ENCODE results near the gene TULP3.

The TULP3 gene

DNA sequence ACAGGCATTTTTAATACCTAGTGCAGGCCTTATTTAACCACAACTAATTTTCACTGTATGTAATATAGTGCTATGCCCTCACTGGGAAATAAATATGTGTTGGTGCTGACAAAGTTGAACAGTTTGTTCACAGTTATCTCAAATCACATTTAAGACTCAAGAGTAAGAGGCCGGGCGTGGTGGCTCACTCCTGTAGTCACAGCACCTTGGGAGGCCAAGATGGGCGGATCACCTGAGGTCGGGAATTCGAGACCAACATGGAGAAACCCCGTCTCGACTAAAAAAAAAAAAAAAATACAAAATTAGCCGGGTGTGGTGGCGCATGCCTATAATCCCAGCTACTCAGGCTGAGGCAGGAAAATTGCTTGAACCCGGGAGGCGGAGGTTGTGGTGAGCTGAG is 45.6 kb downstream of the TULP3 start:
- no peak for DNase-seq

DNA sequence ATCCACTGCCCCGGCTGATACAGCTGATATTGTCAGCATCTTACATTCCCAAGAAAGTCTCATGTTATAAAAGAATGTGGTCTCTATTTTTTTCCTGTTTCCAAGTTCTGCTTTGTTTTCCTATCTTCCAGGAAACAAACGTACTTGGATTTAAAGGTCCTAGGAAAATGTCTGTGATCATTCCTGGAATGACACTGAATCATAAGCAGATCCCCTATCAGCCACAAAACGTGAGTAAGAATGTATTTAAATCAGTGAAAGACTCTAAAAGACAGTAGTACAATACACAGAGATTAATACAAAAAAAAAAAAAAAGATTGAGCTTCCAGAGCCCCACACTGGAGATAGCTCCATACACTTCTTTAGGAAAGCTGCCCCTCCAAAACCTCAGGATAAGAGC is 46.8 kb downstream of the TULP3 start:
- no peak for DNase-seq

DNA sequence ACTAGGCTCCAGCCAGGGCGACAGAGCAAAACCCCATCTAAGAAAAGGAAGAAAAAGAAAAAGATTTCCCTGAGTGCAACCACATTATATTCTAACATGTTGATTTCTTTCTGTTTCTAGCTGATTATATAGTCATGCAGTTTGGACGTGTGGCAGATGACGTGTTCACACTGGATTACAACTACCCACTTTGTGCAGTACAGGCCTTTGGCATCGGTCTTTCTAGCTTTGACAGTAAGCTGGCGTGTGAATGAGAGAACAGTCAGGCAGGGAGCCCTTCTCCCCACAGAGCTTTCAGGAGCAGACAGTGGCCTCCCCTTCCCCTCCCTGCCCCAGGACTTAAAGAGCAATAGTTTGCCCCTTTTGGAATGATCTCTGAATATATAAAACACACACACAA is 48.5 kb downstream of the TULP3 start:
- no peak for DNase-seq

DNA sequence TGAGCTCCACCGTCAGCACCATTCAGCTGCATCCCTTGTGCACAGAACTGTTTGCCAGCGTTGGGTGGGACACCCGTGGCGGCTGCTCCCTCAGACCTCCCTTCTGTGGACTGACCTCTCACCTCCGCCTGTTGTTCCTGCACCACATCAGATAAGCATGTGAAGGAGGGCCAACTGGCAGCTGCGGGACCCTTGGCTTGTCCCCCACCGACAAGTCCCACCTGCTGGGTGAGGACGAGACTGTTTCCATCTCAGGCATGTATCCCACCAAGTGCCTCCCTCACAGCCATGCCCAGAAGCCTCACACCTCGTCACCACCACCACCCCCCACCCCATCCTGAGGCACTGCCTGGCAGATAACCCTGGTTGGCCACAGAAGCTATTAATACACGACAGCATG is 49.9 kb downstream of the TULP3 start:
- DNase-seq: no peak

DNA sequence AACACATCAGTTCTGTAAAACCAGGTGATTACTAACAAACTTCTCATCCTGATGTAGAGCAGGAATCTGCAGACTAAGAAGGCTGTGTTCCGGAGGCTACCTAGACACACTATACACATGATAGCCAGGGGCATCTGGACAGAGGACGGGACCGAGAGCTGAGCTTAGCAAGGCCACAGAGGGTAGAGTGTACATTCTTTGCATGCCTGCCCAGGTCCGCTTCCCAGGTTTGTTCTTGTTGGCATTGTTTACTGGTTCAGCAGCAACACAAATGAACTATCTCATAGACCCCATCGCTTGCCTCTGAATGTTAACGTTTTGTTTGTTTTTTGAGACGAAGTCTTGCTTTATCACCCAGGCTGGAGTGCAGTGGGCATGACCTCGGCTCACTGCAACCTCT is 50.8 kb downstream of the TULP3 start:
- no peak for DNase-seq

DNA sequence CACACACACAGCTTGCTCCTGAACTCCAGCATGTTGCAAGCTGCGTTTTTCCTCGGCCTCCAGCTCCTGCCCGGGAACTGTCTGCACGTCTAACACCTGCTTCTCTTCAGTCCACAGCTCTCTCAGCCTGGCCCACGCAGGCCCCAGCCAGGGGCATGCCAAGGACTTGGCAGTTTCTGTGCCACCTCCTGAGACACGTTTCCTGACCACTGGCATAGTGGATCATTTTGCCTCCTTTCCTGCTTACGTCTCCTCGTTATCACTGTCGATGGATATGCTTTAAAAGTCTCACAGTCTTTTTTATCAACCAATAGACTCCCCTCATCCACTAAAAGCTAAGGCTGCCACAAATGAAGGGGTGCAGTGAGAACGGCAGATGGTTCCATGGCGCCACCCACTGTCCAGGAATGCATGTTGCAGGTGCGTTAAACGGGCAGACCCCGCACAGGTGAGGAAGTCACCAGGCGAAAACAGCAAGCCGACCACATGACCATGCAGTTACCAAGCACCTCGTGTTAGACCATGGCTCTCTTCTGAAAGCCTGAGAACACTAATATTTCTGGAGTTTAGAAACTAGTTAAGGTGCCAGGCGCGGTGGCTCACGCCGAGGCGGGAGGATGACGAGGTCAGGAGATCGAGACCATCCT is 53.8 kb downstream of the TULP3 start:
- peak; percentile 19 for DNase-seq

DNA sequence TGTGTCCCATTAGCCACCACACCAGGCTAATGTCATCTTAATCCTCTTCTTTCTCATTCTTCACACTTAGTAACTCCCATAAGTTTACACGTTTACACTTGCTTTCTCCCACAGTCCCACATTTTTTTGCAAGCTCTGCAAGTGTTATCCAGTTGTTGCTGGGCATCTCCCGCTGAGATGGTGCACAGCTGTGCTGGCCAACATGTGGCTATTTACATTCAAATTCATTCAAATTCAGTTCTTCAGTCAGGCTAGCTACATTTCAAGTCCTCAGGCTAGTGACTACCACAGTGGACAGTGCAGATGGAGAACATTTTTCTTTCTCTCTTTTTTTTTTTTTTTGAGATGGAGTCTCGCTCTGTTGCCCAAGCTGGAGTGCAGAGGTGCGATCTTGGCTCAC is 58.7 kb downstream of the TULP3 start:
- DNase-seq: no peak

DNA sequence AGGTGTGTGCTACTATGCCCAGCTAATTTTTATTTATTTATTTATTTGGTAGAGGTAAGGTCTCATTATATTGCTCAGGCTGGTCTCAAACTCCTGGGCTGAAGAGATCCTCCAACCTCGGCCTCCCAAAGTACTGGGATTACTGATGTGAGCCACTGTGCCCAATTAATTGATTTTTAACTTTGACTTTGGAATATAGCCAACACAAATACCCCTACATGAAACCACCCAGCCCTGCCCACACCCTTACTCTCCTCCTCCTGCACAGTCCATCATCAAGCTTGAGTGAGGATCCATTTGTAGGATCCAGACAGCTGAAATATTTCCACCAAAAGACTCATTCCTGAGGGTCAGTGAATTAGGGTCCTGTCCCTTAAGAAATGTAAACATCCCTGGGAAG is 65.2 kb downstream of the TULP3 start:
- no peak for DNase-seq

DNA sequence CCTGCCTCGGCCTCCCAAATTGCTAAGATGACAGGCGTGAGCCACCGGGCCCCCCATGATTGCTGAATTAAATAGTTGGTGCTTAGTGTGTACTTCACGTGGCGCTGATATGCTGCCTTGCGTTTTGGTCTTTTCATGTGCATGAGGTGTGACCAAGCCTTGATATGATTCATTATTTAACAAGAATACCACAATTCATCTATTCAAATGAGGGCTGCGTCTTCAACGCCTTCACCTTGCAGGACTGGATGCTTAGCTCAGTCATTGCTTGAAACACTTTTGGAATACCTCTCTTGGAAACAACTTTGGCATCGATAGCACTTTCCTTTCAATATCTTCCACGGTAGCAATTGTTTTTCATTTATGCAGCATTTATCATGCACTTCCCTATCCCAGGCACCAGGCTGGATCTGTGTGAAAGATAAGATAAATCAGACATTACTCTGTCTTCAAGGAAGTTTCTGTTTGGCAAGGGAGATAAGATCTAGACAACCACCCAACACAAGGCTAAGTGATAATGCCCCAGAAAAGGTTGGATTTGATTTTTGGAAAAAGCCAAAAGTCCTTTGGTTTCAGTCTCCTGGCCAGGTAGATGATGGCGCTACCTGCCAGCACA is 67.2 kb downstream of the TULP3 start:
- DNase-seq: no peak

DNA sequence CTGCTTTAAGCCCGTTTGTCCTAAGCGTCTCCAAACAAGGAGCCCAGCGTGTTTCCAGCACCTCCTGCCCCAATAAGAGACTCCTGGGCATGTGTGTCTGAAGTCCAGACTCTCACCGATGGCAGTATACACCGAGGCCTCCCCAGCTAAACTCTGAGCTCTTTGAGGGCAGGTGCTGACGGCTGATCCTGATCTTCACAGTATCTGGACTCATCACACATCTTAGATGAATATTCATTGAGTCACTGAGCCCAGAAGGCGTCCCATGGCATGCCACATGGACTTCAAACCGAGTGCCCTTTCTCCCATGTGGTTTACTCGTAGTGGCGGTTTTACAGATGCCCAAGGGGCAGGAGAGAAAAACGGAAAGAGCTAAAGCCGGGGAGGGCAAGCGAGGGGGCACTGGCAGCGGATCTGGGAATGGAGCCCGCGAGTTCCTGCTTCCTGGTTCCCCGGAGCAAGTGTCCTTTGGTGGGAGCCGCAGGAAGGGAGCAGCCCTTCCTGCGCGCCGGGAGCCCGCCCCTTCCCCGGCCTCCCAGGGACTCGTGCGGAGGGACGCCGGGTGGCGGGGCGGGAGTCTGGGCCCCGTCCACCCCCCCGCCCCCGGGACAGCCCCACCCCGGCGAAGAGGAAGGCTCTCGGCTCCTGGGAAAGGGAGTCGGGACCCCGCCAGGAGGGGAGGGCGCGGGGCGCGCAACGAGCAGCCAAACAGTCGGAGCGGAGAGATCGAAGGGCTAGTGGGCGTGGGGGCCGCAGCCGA is 67.9 kb downstream of the TULP3 start:
- peak; percentile 80 for DNase-seq

DNA sequence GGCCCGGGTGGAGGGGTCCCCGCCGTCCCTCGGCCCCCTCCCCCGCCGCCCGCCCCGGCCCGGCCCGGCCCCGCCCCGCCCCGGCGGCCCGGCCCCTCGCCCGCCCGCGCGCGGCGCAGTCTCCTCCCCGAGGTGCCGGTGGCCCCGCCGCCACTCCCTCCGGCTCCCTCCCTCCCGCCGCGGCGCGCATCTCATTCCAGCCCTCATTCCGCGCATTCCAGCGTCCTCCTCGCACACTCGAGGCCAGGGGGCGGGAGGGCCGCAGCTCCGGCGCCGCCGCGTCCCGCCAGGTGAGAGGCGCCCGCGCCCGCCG is 68.5 kb downstream of the TULP3 start, which contains the start of gene TEAD4:
TEAD4 (plus strand) TSS at position 206 of the 313 bp plus-strand sequence.
- peak; percentile 89 for DNase-seq

DNA sequence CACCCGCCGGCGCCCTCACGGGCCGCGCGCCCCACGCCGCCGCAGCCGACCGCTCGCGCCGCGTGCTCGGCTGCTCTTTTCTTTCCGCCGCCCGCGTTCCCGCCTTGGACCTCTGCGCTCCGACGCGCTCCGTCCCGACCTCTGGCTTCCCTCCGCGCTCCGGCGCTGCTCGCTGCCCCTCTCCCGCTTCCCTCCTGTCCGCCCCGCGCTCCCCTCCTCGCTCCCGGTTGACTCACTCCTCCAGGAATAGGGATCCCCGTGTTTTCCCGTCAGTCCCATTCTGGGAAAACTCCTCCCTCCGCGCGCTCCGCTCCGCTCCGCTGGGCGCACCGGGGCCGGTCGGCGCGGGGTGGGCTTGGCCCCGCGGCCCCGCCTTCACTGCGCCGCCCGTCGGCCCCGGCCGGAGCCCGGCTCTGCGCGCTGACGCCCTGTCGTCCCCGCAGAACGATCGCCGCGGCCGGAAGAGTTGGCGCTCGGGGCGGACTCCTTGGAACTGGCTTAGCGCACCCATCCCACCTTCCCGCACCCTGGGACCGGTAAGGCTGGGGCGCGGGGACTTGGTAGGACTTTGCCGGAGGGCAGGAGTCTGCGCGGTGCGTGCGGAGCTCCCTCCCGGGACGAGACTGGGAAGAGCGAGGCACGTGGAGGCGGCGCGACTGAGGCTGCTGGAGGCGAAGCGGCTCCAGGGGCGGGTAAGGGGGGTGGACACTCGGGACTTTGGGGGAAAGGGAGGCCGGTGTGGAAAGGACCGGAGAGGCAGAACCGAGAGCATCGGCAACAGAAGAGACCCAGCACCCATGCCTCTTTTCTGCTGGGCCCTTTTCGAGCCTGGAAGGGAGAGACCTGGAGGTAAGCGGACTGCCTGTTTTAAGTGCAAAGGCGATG is 69.1 kb downstream of the TULP3 start:
- DNase-seq: peak; percentile 76

DNA sequence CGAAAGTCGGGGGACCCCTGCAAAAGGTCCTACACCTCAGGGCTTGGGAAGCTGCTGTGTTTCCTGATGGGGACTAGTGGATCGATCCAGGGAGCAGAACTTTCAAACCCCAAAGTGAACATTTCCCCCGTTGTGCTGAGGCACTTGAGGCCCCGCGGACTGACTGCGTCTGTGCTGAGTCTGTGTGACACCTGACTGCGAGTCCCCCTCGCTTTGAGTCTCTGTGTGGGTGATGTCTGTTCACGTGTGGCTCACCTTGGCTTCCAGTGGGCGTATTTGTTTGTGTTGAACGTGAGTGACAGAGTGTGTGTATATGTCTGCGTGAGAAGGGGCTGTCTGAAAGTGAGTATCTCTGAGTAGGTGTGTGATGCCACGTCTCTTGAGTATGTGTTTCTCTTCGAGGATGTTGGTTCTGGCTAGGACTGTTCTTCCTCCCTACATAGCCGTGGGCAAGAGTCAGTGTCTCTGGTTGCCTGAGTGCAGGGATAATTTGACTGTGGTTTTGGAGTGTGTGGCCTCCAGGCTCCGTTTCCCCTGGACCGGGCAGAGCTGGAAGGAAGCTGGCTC is 69.8 kb downstream of the TULP3 start:
- peak; percentile 33 for DNase-seq

DNA sequence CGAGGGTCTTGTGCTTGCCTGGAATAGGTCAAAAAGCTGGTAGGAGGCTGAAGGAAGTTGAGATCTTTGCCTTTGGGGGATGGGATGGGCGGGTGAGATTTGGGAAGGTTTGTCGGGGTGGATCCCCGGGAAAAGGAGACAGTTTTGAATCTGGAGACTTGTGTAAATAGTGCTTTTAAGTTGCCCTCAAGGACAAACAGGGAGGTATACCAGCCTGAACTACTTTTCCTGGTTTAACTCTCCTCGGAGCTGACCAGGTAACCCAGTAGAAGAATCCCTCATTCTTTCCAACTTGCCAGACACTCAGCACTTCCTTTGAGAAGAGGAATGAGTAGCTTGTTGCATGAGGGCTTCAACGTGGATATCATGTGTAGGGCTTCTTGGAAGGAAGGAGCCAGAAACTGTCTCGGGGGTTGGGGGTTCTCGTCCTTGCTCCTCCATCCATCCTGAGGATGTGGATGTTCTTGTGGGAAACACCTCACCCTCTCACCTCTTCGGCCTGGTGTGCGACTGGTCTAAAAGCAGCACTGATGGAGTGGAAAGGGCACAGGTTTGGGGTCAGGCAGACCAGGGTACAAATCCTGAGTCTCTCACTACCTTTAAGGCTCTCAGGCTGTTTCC is 70.4 kb downstream of the TULP3 start:
- DNase-seq: no peak

DNA sequence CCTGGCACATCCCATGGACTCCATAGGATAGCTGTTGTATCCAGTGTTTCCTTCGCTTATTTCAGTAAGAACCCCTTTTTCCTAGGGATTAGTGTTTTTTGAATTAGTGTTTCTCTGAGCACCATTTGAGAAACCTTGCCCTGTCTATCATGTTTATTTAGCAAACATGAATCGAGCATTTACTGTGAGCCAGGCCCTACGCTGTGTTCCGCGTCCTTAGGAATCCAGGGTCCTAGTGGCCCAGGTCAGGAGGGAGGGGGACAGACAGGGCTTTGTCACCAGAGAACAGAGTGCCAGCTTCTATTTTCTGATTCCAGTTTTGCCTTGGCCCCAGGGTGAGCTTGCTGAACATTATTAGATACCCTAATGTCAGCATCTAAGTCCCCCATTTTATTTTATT is 71.0 kb downstream of the TULP3 start:
- no peak for DNase-seq

DNA sequence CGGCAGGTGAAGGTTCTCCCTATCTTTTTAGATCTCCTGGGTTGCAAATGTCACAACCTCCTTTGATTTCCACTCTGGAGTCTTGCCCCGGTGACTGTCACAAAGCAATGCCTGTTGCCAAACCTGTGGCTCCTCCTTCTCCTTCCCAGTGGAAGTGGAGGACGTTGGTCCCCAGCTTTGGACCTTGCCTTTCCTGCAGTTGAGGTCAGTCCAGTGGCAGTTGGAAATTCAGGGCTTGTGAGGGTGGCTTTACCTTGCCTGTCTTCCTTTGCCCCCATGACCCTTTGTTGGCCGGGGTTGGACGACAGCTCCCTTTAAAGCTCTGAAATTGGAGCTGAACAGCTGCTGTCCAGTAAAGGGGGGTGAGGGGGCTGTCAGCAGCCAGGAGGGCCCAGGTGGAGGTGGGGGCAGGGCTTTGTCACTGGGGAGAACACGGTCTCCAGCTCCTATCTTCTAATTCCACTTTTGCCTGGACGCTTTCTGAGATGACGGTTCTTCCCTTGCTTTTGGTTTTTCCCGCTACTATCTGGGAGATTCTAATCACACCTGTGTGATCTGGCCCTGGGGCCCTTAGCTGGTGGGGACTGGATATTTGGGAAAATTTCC is 72.6 kb downstream of the TULP3 start:
- no peak for DNase-seq

DNA sequence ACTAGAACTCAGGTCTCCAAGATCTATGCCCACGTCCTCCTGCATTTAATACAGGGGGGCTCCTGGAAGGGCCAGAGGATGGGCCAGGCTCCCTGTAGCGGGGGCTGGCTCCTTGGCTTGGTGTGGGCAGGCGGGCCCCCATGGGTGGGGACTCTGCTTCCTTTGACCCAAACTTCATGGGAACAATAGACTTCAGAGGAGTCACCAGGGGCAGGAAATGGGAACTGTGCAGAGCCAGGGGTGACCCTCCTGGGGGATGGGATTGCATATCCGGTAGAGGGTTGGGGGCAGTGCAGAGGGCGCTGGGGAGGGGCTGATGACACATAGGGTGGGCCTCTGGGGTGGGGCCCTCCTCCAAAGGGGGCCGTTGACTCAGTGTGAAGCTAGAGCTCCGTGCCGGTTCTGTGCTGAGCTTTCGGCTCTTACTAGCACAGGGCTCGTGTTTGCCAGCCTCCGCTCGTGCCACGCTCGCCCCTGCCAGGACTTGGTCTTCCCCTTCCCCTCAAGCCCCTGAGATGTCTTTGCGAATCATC is 73.1 kb downstream of the TULP3 start:
- peak; percentile 62 for DNase-seq

DNA sequence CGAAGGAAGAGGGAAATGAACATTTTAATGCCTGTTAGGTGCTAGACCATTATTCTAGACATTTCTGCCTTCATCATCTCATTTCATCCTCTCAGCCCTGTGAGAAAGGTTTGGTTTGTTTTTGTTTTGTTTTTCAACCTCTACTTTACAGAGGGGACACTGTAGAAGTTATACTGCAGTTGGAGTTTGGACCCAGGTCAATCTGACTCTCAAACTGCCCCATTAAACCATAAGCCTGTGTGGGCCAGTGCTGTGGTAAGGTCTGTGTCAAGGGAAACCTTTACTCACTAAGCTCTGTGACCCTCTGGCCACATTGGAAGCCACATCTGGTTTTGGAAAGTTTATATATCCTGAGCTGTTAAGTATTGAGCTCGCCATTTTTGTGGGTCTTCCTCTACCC is 77.0 kb downstream of the TULP3 start:
- DNase-seq: no peak

DNA sequence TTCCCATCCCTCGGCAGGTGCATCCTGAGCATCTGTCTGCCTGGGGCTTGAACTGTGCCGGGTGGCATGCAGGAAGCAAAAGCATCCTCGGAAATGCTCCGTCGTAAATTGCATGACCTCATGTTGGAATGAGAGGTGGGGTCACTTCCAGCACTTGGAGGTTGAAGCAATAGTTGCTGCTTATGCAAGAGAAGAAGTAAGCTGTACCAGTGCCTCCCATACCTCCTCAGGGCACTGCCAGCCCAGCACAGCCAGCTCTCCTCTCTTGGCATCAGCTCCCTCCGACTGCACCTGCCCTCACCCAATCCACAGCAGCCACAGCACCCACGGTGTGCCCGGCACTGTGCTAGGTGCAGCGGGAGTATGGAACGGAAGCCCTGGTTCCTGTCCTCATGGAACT is 80.1 kb downstream of the TULP3 start:
- no peak for DNase-seq

DNA sequence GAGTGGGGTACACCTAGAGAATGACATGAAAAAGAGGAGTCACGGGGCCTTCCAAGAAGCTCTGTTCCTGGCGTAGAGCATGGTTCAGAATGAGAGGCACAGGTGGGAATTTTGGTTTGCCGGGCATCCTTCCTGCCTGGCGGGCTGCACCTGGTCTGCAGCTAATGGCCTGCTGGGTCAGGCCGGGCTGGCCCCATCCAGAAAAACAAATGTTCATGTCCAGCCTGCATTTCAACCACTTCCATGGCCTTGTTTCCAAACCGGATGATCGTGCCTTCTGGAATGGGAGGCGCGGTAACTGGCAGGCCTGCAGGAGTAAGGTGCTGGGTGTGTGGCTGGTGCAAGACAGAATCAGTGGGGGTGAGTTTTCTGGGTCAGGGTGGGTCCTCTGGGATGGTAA is 82.9 kb downstream of the TULP3 start:
- DNase-seq: no peak

DNA sequence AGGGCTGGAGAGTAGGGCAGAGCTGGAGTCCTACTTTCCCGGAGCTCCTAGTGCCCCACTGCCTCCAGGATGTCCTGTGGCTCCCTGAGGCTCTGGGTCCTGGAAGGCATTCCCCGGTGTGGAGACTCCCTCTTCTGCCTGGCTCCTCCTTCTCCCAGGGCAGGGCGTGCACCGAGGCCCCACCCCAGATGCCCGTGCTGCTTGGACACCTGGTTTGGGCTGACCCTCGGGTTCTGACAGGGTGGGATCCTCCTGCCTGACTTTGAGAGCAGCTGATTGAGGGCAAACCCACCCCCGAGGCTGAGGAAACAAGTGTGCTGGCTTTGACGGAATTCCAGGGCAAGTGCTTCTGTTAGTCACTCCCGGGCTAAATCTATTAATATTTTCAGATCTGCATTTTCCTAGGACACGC is 83.9 kb downstream of the TULP3 start:
- DNase-seq: no peak

DNA sequence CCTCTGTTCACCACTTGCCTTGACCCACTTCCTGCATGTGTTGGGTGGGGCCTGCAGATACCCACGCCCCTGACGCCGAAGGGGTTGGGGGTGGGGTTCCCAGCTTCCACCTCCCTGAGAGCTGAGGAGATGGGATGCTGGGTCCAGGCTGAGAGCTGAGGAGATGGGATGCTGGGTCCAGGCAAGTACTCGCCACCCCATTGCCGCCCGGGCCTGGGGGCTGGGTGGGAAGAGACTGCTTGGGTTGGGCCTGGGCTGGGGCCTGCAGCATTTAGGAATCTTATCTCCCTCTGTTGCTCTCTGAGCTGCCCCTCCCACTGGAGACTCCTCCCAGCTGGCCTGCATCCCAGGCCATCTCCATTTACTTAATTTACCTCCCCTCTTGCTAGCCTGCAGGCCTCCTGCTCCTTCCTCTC is 85.9 kb downstream of the TULP3 start:
- no peak for DNase-seq

All from fibroblast of skin of right quadriceps (primary cell).